NCI-H1436 (cell line): Measurements from ENCODE around the gene BACE1.

ENCODE experiments used
- DNase-seq: peaks from one replicate; lab custom pipeline; 2025; lab: John Stamatoyannopoulos, UW

Gene BACE1

GRCh38 chr11:117305145-117305544, 10.9 kb downstream of the BACE1 start:
- DNase-seq: no peak

DNA sequence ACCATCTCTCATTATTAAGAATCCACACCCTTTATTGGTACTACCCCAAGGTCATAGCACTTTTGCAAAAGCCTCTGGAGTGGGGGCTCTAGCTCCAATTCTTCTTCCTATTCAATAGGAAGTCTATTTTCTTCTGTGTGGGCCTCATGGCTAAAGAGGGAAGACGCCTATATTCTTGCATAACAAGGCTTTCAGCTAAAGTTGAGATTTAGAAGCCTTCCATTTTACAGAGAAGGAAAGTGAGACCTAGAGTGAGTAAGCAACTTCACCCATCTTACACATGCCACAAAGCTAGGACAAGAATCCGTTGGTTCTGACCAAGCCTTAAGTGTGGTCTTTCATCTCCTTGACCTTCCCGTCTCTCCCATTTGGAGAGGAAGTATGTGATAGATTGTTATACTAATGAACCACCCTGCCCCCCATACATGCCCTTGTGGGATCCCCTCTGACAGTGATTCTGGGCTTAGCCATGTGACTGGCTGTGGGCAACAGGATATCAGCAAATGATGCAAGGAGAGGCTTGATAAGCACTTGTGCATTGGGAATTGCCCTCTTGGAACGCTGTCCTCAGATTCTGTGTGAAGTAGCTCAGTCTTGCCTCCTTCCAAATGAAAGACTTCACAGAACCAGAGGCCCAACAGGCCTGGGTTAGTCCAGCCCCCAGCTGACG, 12.3 kb downstream of the BACE1 start:
- no peak for DNase-seq

DNA sequence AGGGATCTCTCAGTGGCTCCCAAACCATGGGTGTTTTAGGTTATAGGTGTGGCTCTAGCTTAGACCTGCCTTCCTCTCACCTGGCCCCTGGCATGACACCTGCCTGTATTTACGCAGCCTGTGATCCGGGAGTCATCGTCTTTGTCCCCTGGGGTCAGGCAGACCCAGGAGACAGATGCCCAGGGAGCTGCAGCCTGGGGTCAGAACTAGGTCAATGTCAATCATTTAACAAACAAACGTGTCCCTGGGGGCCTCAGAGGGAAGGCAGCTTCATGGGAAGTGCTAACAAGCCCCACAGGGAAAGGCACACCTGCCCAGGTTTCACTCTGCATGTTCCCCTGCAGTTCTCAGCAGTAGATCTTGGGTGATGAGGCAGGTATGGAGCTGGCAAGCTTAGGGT, 13.0 kb downstream of the BACE1 start:
- DNase-seq: peak; percentile 67

- no peak for DNase-seq
These were observed 13.8 kb downstream of the BACE1 start for GRCh38 chr11:117302228-117302627.

DNA sequence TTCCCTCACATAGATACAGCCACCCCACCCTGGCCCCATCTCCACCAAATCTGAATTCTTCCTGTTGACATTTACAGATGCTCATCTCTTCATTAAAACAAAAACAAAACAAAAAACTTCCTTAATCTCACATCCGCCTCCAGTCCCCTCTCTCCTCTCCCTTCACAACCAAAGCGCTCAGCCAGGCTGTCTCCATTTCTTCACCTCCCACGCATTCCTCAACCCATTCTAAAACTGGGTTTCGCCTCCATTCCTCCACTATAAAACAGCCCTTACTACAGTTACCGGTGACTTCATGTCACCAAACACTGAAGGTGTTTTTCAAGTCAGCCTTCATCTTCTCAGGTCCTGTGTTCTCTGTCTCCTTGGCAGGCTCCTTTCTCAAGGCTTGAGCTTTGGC, 15.3 kb downstream of the BACE1 start:
- no peak for DNase-seq

DNA sequence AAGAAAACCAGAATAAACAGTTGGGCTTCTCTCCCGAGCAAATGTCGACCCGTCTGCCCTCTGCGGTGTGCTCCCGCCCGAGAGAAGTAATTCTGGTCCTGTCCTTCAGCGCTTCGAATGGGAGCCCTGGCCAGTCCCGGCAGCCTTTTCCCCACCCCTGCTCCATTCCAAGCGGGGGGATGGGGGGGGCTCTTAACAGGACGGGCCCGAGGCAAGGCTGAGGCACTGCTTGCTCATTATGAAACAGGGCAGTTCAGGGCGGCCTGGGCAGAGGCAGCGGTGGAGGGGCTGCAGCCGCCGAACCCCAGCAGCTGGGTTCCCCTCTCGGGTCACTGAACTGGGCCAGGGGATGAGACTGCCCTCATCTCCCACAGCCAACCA, 15.8 kb downstream of the BACE1 start:
- no peak for DNase-seq

- no peak for DNase-seq
These were observed 16.4 kb downstream of the BACE1 start for GRCh38 chr11:117299351-117300282.

DNA sequence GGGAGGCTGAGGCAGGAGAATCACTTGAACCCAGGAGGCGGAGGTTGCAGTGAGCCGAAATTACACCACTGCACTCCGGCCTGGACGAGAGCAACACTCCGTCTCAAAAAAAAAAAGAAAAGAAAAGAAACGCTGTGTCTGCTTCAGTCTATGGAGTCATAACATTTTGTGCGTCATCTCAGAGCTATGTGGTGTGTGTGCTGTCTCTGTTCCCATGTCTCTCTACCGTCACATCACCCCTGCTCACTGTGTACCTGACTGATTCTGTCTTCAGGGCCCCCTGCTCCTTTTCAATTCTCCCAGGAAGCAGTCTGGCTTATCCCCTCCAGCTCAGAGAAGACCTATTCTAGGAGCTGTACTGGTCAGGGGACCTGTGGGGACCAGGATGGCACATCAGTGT, 17.9 kb downstream of the BACE1 start:
- DNase-seq: no peak

DNA sequence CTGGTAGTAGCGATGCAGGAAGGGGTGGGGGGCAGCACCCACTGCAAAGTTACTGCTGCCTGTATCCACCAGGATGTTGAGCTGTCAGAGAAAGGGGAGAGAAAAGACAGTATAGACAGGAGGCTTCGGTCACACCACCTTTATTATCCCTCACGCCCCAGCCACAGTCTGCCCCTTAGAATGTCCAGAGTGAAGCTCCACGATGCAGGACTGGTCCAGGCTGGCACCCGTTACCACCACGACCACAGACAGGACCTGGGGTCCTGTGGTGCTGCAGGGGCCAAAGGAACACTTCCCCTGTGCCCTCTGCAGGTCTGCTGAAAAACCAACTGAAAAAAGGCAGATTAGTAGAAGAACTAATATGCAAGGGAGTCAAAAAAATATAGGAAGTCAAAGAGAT, 19.2 kb downstream of the BACE1 start:
- no peak for DNase-seq

DNA sequence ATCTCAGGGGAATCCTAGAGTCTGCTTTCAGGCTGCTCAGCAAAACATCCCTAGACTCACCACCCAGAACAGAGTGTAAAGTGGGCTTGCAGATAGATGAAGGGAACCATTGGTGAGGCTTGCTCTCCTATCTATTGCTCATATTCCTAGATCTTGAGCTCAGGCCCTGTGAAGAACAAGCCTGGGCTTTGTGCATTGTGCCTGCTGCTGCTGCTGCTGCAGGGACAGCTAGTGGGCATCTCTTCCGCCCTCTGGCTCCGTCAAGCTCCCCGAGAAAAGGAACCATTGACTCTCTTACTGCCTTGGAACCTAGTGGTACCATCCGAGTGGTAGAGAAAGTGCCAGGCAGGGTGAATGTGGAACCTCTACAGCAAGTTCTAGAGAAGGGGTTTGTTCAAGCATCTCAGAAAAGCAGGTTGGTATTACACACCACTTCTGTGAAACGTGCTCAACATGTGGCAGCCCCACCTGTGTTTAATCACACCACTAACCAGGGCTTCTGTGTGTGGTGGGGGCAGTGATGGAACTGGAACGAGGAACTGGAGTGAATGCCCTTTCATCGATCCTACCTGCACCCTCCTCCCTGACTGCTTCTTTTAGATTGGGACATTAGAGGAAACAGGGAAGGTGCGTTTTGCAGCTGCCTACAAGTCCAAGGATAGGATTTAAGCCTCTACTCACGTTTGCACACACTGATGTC, 20.5 kb downstream of the BACE1 start:
- no peak for DNase-seq

GRCh38 chr11:117292616-117293015, 23.4 kb downstream of the BACE1 start:
- no peak for DNase-seq

DNA sequence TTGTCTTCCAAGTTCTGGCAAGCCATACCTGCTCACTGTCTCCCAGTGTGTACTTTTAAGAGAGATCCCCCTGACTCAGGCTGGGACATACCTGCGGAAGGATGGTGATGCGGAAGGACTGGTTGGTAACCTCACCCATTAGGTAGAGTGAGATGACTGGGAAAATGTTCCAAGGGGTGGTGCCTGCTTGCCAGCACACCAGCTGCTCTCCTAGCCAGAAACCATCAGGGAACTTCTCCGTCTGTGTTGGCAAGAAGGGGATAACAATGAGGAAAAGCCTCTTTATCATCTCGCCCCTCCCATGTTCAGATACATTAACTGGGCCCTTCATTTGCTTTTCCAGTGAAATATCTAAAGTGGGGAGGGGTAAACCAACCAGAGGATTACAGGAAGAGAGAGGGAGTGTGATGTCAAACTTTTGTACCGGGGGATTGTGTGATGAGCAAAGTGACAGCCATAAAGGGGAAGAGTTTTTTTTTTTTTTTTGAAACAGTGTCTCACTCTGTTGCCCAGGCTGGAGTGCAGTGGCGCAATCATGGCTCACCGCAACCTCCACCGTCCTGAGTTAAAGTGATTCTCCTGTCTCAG, 25.2 kb downstream of the BACE1 start, which contains the start of gene BACE1-AS:
BACE1-AS (plus strand) TSS at position 538 of the 588 bp plus-strand sequence.
- DNase-seq: no peak

GRCh38 chr11:117289795-117290194, 26.3 kb downstream of the BACE1 start:
- DNase-seq: no peak

- DNase-seq: no peak
These were observed 28.4 kb downstream of the BACE1 start for GRCh38 chr11:117287668-117288067.

DNA sequence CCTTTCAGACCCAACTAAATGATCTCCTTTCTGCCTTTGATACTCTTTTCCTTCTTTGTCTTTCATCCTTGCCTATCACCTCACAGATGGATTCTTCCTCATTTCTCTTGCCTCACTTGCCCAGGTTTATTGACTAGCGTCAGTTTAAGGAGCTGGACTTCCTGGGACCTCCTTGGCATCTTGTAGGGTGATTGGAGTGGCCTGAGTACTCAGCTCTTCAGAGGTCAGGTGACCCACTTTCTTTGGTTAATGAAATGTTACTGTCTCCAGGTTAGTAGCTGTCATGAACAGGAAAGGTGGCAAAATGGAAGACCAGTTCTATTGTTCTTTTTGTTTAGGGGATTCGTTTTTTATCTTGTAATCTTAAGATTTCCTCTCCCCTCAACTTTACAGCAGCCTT, 29.5 kb downstream of the BACE1 start:
- DNase-seq: no peak

DNA sequence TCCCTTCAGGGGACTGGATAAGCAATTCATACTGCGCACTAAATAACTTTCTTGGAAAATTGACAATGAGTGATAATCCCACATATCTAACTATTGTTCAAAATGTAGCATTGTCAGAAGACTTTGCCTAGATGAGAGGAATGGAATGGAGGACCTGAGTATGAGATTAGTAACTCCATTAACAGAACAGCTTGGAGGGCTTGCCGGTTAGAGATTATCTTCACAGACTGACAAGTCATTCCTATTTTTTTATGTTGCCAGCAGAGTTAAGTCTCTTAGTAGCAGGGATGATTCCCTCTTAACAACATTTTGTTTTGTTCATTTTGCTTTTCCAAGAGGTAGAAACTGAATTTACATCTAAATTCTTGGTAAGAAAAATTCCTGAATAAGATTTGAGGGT, 32.0 kb downstream of the BACE1 start:
- no peak for DNase-seq

DNA sequence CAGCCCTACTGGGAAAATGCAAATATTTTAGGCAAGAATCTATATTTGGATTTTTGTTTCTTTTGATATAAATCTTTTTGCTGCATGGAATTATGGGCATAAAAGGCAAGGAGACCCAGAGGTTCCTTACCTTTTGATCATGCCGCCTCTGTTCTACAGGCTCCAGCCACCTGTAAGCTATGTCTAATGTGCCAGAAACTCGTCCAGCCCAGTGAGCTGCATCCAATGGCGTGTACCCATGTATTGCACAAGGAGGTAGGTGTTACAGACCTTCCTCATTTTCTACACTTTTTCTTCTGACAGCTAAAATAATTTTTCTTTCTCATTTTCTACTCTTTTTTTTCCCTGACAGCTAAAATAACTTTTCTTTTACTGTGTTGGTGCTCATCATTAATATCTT, 33.1 kb downstream of the BACE1 start:
- DNase-seq: no peak

- DNase-seq: no peak
These were observed 34.2 kb downstream of the BACE1 start for GRCh38 chr11:117281869-117282268.

DNA sequence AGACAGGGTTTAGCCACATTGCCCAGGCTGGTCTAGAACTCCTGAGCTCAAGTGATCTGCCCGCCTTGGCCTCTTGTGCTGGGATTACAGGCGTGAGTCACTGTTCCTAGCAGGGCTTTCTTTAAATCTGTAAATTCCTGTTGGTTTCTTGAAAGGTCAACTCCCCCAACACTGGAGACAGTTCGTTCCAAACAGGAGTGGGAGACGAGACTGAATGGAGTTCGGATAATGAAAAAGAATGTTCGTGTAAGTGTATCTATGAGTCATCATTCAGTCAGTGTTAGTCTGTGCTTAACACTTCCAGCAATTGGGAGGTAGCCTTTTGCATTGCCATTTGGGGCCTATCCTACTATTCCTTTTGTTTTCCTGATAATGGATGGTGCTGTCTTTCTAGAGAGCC, 34.9 kb downstream of the BACE1 start:
- DNase-seq: no peak

DNA sequence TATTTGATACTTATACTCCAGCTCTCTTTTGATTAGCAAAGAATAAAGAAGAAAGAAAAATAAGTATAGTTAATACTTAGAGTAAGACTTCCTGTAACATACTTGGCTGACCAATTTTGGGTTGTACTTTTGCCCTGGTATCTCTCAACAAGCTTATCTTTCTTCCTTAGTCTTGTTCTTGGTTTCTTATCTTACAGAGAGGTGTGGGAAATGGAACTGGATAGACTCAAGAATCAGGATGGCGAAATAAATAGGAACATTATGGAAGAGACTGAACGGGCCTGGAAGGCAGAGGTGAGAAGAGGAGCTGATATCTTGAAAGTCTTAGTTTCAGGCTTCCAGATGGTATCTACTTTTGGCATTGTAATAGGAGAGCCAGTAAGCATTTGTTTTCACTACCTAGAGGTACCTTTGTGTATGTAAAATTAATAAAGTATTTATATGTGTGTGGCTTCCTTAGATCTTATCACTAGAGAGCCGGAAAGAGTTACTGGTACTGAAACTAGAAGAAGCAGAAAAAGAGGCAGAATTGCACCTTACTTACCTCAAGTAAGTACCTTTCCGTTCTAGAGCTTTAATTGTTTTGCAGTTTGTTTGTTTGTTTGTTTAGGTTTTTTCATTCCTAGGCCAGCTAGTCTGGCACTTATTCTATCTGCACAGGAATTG, 36.2 kb downstream of the BACE1 start:
- no peak for DNase-seq

DNA sequence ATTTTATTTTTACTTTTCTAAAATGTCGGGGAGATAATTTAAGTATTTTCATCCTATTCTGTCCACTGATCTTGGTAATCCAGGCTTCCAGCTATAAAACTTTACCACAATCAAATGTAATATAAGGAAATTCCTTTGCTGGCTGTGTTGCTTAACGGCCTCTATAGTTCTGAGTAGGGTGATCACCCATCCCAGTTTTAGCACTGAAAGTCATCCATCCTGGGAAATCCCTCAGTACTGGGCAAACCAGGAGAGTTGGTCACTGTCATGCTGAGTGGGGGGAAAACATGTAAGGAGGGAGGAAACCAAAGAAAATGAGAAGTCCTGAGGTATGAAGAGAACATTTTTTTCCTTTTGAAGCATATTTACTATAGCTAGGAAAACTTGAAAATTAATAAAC, 37.7 kb downstream of the BACE1 start:
- DNase-seq: no peak
